Panc1 (cell line): ENCODE results near the gene CLCN6. TPM values are rescaled to one million over a fixed set of nuclear protein-coding genes. Genes with fewer than 3 reads are reported as not detected.

ENCODE experiments used
- ATAC-seq: fragments of 200-7000 bp; cut with Tn5 transposase; 2 replicates; pipeline ENCODE4 v1.9.1; 2020; ENCODE audit warnings: mild to moderate bottlenecking, moderate library complexity
- BruUV-seq: library from RNA; stranded (reverse); fragments of 400-500 nt; replicated peaks from 2 replicates; lab custom pipeline; 2021; lab: Mats Ljungman, UMichigan
- CTCF ChIA-PET: fragments of 300-600 bp; sonication (Branson Sonifier 250); formaldehyde crosslinking; loops from one replicate; lab custom pipeline; 2022; ENCODE audit warnings: antibody characterized with exemption; lab: Charles Lee
- POLR2A ChIA-PET: fragments of 300-600 bp; sonication (Branson Sonifier 250); formaldehyde crosslinking; loops from one replicate; lab custom pipeline; 2022; ENCODE audit warnings: antibody characterized with exemption; lab: Charles Lee
- DNase-seq: peaks from one replicate; pipeline ENCODE4 v3.0.0-alpha.2; 2010; ENCODE audit warnings: low read depth, low spot score
- H3K27ac ChIP-seq: 2 replicates; pipeline ENCODE4 v1.5.1; 2011; ENCODE audit warnings: mild to moderate bottlenecking, low read length, inconsistent platforms
- H3K27me3 ChIP-seq: fragments of 200-500 bp; sonication (Bioruptor generic); 2 replicates; pipeline ENCODE4 v1.6.0; 2014; ENCODE audit warnings: low read length, inconsistent platforms; ENCODE audit not compliant: control insufficient read depth, insufficient read depth
- H3K36me3 ChIP-seq: fragments of 200-500 bp; sonication (Bioruptor generic); 2 replicates; pipeline ENCODE4 v1.5.1; 2014; ENCODE audit warnings: inconsistent platforms, mild to moderate bottlenecking, low read length, moderate library complexity; ENCODE audit not compliant: control insufficient read depth, insufficient read depth
- H3K4me1 ChIP-seq: 2 replicates; pipeline ENCODE4 v1.5.1; 2011; ENCODE audit warnings: inconsistent platforms, mild to moderate bottlenecking, low read length, moderate library complexity; ENCODE audit not compliant: control insufficient read depth, insufficient read depth
- H3K4me3 ChIP-seq, 2 experiments: 2 replicates each; pipeline ENCODE4 v1.5.1; 2011 to 2012; ENCODE audit warnings: low read depth in 2 of 2, low read length in 2 of 2, mild to moderate bottlenecking in 2 of 2, inconsistent platforms in 1 of 2, moderate library complexity in 1 of 2
- H3K9me3 ChIP-seq: fragments of 200-500 bp; sonication (Bioruptor generic); 2 replicates; pipeline ENCODE4 v1.5.1; 2014; ENCODE audit warnings: low read depth, mild to moderate bottlenecking, inconsistent platforms, low read length, moderate library complexity; ENCODE audit not compliant: control insufficient read depth, insufficient read depth
- CTCF ChIP-seq: fragments of 450-650 bp; IDR thresholded peaks from 2 replicates; pipeline ENCODE4 v1.5.1; 2017; ENCODE audit warnings: mild to moderate bottlenecking
- POLR2AphosphoS5 ChIP-seq: IDR thresholded peaks from 2 replicates; pipeline ENCODE4 v1.6.1; 2012; ENCODE audit warnings: mild to moderate bottlenecking, low read depth, low read length, moderate library complexity
- REST ChIP-seq, 2 experiments: IDR thresholded peaks; 2 replicates each; pipeline ENCODE4 v1.6.1; 2011 to 2012; ENCODE audit warnings: low read depth in 2 of 2, control low read depth in 1 of 2, low read length in 1 of 2, mild to moderate bottlenecking in 1 of 2, moderate library complexity in 1 of 2; ENCODE audit not compliant: insufficient read depth in 1 of 2
- SIN3A ChIP-seq: IDR thresholded peaks from 2 replicates; pipeline ENCODE4 v1.6.1; 2012; ENCODE audit warnings: low read depth, mild to moderate bottlenecking, low read length, moderate library complexity, borderline replicate concordance; ENCODE audit not compliant: insufficient read depth
- TCF7L2 ChIP-seq: IDR thresholded peaks from 2 replicates; pipeline ENCODE4 v1.6.1; 2011; ENCODE audit warnings: mild to moderate bottlenecking, low read depth, low read length, inconsistent platforms
- in situ Hi-C: cut with HindIII; loops from 2 replicates; pipeline ENCODE4 v1.10.0; 2016; ENCODE audit warnings: low sequenced_read_pairs, low pct_unique_long_range_greater_than_20kb
- intact Hi-C: fragments of 100-400 bp; cut with micrococcal nuclease; formaldehyde crosslinking; loops from one replicate; pipeline ENCODE4 v1.10.0; 2022; ENCODE audit not compliant: unreplicated experiment
- total RNA-seq: library from RNA; stranded (reverse); gene quantifications from one replicate; pipeline ENCODE4 v1.2.1, GENCODE V29; 2021; ENCODE audit not compliant: unreplicated experiment

CLCN6 gene
- total RNA-seq, 1 experiment from 2014 or later = 23.6 TPM

- intact Hi-C loops = loop anchor here (2.0 kb wide), 1 partner anchor 53 kb away; no protein-coding TSS in a partner anchor
- ChIA-PET CTCF (interaction anchor here (1.2 to 1.3 kb wide), 2 partner anchors 16 to 53 kb away, joined by 3 to 6 read pairs; no protein-coding TSS in a partner anchor), POLR2A (interaction anchor here (0.7 to 1.5 kb wide), 3 partner anchors 9 to 534 kb away, joined by 6 to 15 read pairs (median 9); no protein-coding TSS in a partner anchor)
- in situ Hi-C loops = no loop called here
- ATAC-seq (no peak), DNase-seq (no peak)
- Histone ChIP-seq H3K4me1 (no peaks in the 10 kb centered on the region), H3K27me3 (no peaks in the 10 kb centered on the region), H3K36me3 (no peaks in the 10 kb centered on the region), H3K9me3 (no peaks in the 10 kb centered on the region), H3K4me3 (no peak overlapping the region), H3K27ac (no peak overlapping the region)
- no TSS peak for BruUV-seq
- TF ChIP-seq REST (IDR thresholded peaks at IDR 0.05; ENCODE audit: insufficient read depth in 1 of 2, low read depth in 2 of 2, low read length in 1 of 2) (no peak), SIN3A (no peak), POLR2AphosphoS5 (no peak), CTCF (no peak), TCF7L2 (no peak)
Observed at GRCh38 chr1:11891433-11892186, 85.6 kb downstream of the CLCN6 start.

Other genes starting within 250 kb of the CLCN6 start
- 131 TPM for gene FBXO2, start 151.8 kb upstream of the CLCN6 start, total RNA-seq
- 70.8 TPM for gene FBXO44, start 151.3 kb upstream of the CLCN6 start, total RNA-seq
- 37.5 TPM for gene FBXO6, start 142.0 kb upstream of the CLCN6 start, total RNA-seq
- gene MAD2L2, start 125.0 kb upstream of the CLCN6 start, total RNA-seq = 84.8 TPM
- gene DRAXIN, start 114.5 kb upstream of the CLCN6 start, total RNA-seq = 0.13 TPM
- gene AGTRAP, start 70.1 kb upstream of the CLCN6 start, total RNA-seq = 57.0 TPM
- gene C1orf167, start 44.0 kb upstream of the CLCN6 start, total RNA-seq = not detected
- gene MTHFR, start 227 bp upstream of the CLCN6 start, total RNA-seq = 37.4 TPM
- not detected for gene NPPA, start 41.6 kb downstream of the CLCN6 start, total RNA-seq
- gene NPPB, start 52.8 kb downstream of the CLCN6 start, total RNA-seq = not detected
- gene KIAA2013, start 120.2 kb downstream of the CLCN6 start, total RNA-seq = 72.4 TPM
- 156 TPM for gene PLOD1, start 128.5 kb downstream of the CLCN6 start, total RNA-seq
- 104 TPM for gene MFN2, start 174.3 kb downstream of the CLCN6 start, total RNA-seq
- 56.3 TPM for gene MIIP, start 213.3 kb downstream of the CLCN6 start, total RNA-seq